Spleen (tissue), 11 donors: ENCODE data around the gene VDAC2. TPM values are rescaled to one million over a fixed set of nuclear protein-coding genes. Genes with fewer than 3 reads are reported as not detected.

Source experiments
- DNase-seq: peaks from one replicate; pipeline ENCODE4 v3.0.0-alpha.2; 2020
- H3K27ac ChIP-seq, 8 donors: fragments of 200-600 bp; sonication (generic) in 7 of 8; 1 replicate in 4 of 8; 2 replicates in 4 of 8; pipeline versions ENCODE4 v1.5.0 to v1.8.0; 2016 to 2021; ENCODE audit warnings: inconsistent platforms in 4 of 8, mild to moderate bottlenecking in 4 of 8, moderate library complexity in 1 of 8
- H3K27me3 ChIP-seq, 7 donors: fragments of 200-600 bp; sonication (generic) in 6 of 7; replicated peaks in 1 of 7; 1 replicate in 4 of 7; 2 replicates in 3 of 7; pipeline versions ENCODE4 v1.5.0 to v1.8.0; 2016 to 2021; ENCODE audit warnings: inconsistent platforms in 3 of 7, mild to moderate bottlenecking in 1 of 7
- H3K36me3 ChIP-seq, 6 donors: fragments of 200-600 bp; sonication (generic) in 5 of 6; 1 replicate in 4 of 6; 2 replicates in 2 of 6; pipeline versions ENCODE4 v1.5.0 to v1.8.0; 2016 to 2021; ENCODE audit warnings: inconsistent platforms in 2 of 6
- H3K4me1 ChIP-seq, 6 donors: fragments of 200-600 bp; sonication (generic) in 5 of 6; 1 replicate in 3 of 6; 2 replicates in 3 of 6; pipeline versions ENCODE4 v1.5.0 to v1.8.0; 2016 to 2021; ENCODE audit warnings: inconsistent platforms in 3 of 6
- H3K4me3 ChIP-seq, 8 donors: fragments of 200-600 bp; sonication (generic) in 7 of 8; 1 replicate in 4 of 8; 2 replicates in 4 of 8; pipeline versions ENCODE4 v1.5.0 to v1.8.0; 2016 to 2021; ENCODE audit warnings: inconsistent platforms in 4 of 8, mild to moderate bottlenecking in 4 of 8, moderate library complexity in 2 of 8
- H3K9me3 ChIP-seq, 8 donors: fragments of 200-600 bp; sonication (generic) in 7 of 8; 1 replicate in 4 of 8; 2 replicates in 4 of 8; pipeline versions ENCODE4 v1.5.0 to v1.8.0; 2016 to 2021; ENCODE audit warnings: inconsistent platforms in 4 of 8
- CTCF ChIP-seq, 11 experiments: fragments of 200-600 bp in 7 of 11; fragments of 450-650 bp in 4 of 11; sonication (generic) in 4 of 11; IDR thresholded peaks in 8 of 11; conservative IDR thresholded peaks in 3 of 11; 1 replicate in 7 of 11; 2 replicates in 4 of 11; pipeline versions ENCODE4 v1.4.0 to v1.8.0; 2016 to 2021; ENCODE audit warnings: antibody characterized with exemption in 11 of 11, inconsistent platforms in 4 of 11, mild to moderate bottlenecking in 1 of 11
- POLR2A ChIP-seq, 3 donors: fragments of 450-650 bp; IDR thresholded peaks; one replicate each; pipeline ENCODE4 v1.5.1; 2017; ENCODE audit warnings: antibody characterized with exemption in 3 of 3, mild to moderate bottlenecking in 1 of 3
- POLR2AphosphoS5 ChIP-seq, 3 donors: sonication (generic); formaldehyde crosslinking; IDR thresholded peaks; one replicate each; pipeline ENCODE4 v1.5.1; 2017; ENCODE audit warnings: antibody characterized with exemption in 3 of 3
- WGBS, 5 donors: extraction: QIAGEN DNeasy Blood & Tissue Kit in 3 of 5; methylation state at CpG; one replicate each; pipeline versions ENCODE4 v1.1.5 to v1.1.7; 2013 to 2018; 5-methylcytosine and 5-hydroxymethylcytosine counted together
- intact Hi-C: fragments of 100-400 bp; cut with DNase I; formaldehyde crosslinking; loops from one replicate; pipeline ENCODE4 v1.15.0; 2023; ENCODE audit warnings: low total_unique reads
- polyA plus RNA-seq, 3 donors: library from polyadenylated mRNA; stranded (reverse); fragments of 200-250 nt; gene quantifications; one replicate each; pipeline ENCODE4 v1.2.1, GENCODE V29; 2013
- total RNA-seq, 7 donors: library from RNA; depleted of rRNA in 3 of 7; stranded (reverse); fragments of >200 nt in 3 of 7; fragmentation: NEBNext Ultra II Directional in 4 of 7; extraction: Animal tissue kit (Norgen Biotek cat#: 25700) in 4 of 7; gene quantifications; one replicate each; pipeline versions ENCODE4 v1.1.0 to v1.2.1, GENCODE V29; 2016 to 2021
- donor health status: healthy with polysubstance abuse.
- donor health status: DM: no; HTN: no; CAD: no; lungs with moderate emphysema.
- donor health status: DM: no; HTN: no; CAD: no.
- donor health status: Bipolar disorder and iron deficiency.
- donor health status: healthy.
- donor health status: DM: no; HTN: no; CAD: no.
- donor health status: DM: yes; HTN: yes; CAD: no.

Gene VDAC2
- total and polyA plus RNA-seq, 10 donors = 62.0 to 108 (median 88.7) TPM

- 100% methylated on average over 1 of the region's 1 CpG for WGBS, 5 donors
- intact Hi-C loops = no loop called here
- Histone ChIP-seq H3K4me1 (peaks cover 19 to 28% (median 23%) of the 10 kb centered on the region in 6 donors), H3K27me3 (no peaks in the 10 kb centered on the region), H3K4me3 (no peak overlapping the region), H3K36me3 (peaks cover 0 to 8% (median 4%) of the 10 kb centered on the region in 6 donors), H3K9me3 (no peaks in the 10 kb centered on the region), H3K27ac (no peak overlapping the region)
- DNase-seq = no peak
- TF ChIP-seq CTCF (IDR thresholded peaks at IDR 0.05 in 8 of 11, conservative IDR thresholded peaks at IDR 0.05 in 3 of 11) (no peak), POLR2AphosphoS5 (IDR thresholded peaks at IDR 0.05) (no peak), POLR2A (IDR thresholded peaks at IDR 0.05) (no peak)
Measured at GRCh38 chr10:75207857-75208144, 2.8 kb upstream of the VDAC2 start.

- no peak for TF ChIP-seq POLR2AphosphoS5 (IDR thresholded peaks at IDR 0.05)
- no peak for TF ChIP-seq POLR2A (IDR thresholded peaks at IDR 0.05)
- TF ChIP-seq CTCF (IDR thresholded peaks at IDR 0.05 in 8 of 11, conservative IDR thresholded peaks at IDR 0.05 in 3 of 11) = no peak
- no peaks in the 10 kb centered on the region for H3K9me3 ChIP-seq
- H3K36me3 ChIP-seq = peaks cover 0 to 12% (median 8%) of the 10 kb centered on the region in 6 donors
- H3K4me3 ChIP-seq = no peak overlapping the region
- peaks cover 21 to 32% (median 26%) of the 10 kb centered on the region in 6 donors for H3K4me1 ChIP-seq
- intact Hi-C loops = no loop called here
- no peak for DNase-seq
- H3K27ac ChIP-seq = no peak overlapping the region
- 85 to 95% (median 90%) methylated on average over 4 of the region's 4 CpGs for WGBS, 5 donors
- no peaks in the 10 kb centered on the region for H3K27me3 ChIP-seq
Measured at GRCh38 chr10:75208181-75208580, 2.4 kb upstream of the VDAC2 start.

GRCh38 chr10:75209086-75209920 lies 1.3 kb upstream of the VDAC2 start:
- Histone ChIP-seq H3K4me3 (peak overlapping the region; percentile 93 to 99 (median 96)), H3K4me1 (peaks cover 21 to 43% (median 32%) of the 10 kb centered on the region in 6 donors), H3K9me3 (no peaks in the 10 kb centered on the region), H3K36me3 (peaks cover 0 to 23% (median 19%) of the 10 kb centered on the region in 6 donors), H3K27me3 (no peaks in the 10 kb centered on the region), H3K27ac (peak overlapping the region; percentile 95 to 100 (median 98))
- peak; percentile 82 for DNase-seq
- WGBS, 5 donors = 76 to 86% (median 81%) methylated on average over 12 to 16 of the region's 16 CpGs
- TF ChIP-seq POLR2AphosphoS5 (IDR thresholded peaks at IDR 0.05) = no peak
- TF ChIP-seq POLR2A (IDR thresholded peaks at IDR 0.05) = no peak
- TF ChIP-seq CTCF (IDR thresholded peaks at IDR 0.05 in 8 of 11, conservative IDR thresholded peaks at IDR 0.05 in 3 of 11) = no peak
- intact Hi-C loops = no loop called here

GRCh38 chr10:75209921-75210281 lies 695 bp upstream of the VDAC2 start:
- Histone ChIP-seq H3K4me3 (peak overlapping the region; percentile 93 to 99 (median 96)), H3K9me3 (no peaks in the 10 kb centered on the region), H3K36me3 (peaks cover 0 to 29% (median 25%) of the 10 kb centered on the region in 6 donors), H3K27me3 (no peaks in the 10 kb centered on the region), H3K27ac (peak overlapping the region; percentile 95 to 100 (median 98)), H3K4me1 (peaks cover 21 to 49% (median 35%) of the 10 kb centered on the region in 6 donors)
- DNase-seq = peak; percentile 95
- WGBS, 5 donors = 0 to 1% (median 1%) methylated on average over 14 to 19 of the region's 19 CpGs
- peak in 2 of 3 donors; percentile 69 for TF ChIP-seq POLR2AphosphoS5 (IDR thresholded peaks at IDR 0.05)
- peak in 1 of 11 experiments; percentile 10 for TF ChIP-seq CTCF (IDR thresholded peaks at IDR 0.05 in 8 of 11, conservative IDR thresholded peaks at IDR 0.05 in 3 of 11)
- TF ChIP-seq POLR2A (IDR thresholded peaks at IDR 0.05) = no peak
- intact Hi-C loops = no loop called here
